HFFc6 (cell line): Measurements from ENCODE around the gene PDCD10. TPM values are rescaled to one million over a fixed set of nuclear protein-coding genes. Genes with fewer than 3 reads are reported as not detected.

Experiments used
- DNase-seq: peaks from one replicate; pipeline ENCODE4 v3.0.0-alpha.2; 2018
- H3K27ac Mint-ChIP-seq: 2 replicates; pipeline ENCODE4 v1.8.0; 2020; ENCODE audit warnings: mild to moderate bottlenecking, mixed read lengths
- H3K27me3 Mint-ChIP-seq: 2 replicates; pipeline ENCODE4 v1.8.0; 2021; ENCODE audit warnings: mild to moderate bottlenecking, moderate library complexity, mixed read lengths; ENCODE audit not compliant: insufficient read depth
- H3K36me3 Mint-ChIP-seq: 2 replicates; pipeline ENCODE4 v1.8.0; 2021; ENCODE audit warnings: low read depth, mixed read lengths
- H3K4me1 Mint-ChIP-seq: 2 replicates; pipeline ENCODE4 v1.8.0; 2020; ENCODE audit warnings: low read depth, mixed read lengths
- H3K4me3 Mint-ChIP-seq: 2 replicates; pipeline ENCODE4 v1.8.0; 2020; ENCODE audit warnings: mild to moderate bottlenecking, moderate library complexity, mixed read lengths
- H3K9me3 Mint-ChIP-seq: 2 replicates; pipeline ENCODE4 v1.8.0; 2020; ENCODE audit warnings: mild to moderate bottlenecking, mixed read lengths
- CTCF ChIP-seq: fragments of 200-600 bp; sonication (generic); IDR thresholded peaks from 2 replicates; pipeline ENCODE4 v1.5.0; 2021; ENCODE audit warnings: antibody characterized with exemption, mild to moderate bottlenecking
- total RNA-seq, 6 experiments: library from RNA; stranded (reverse); fragmentation: NEBNext Ultra II Directional; extraction: Animal tissue kit (Norgen Biotek cat#: 25700); gene quantifications; 2 replicates in 1 of 6; 3 replicates in 5 of 6; pipeline ENCODE4 v1.2.3, GENCODE V29; 2021

PDCD10 gene
- total RNA-seq, 6 experiments from 2014 or later, result 43.9 to 50.8 (median 46.2) TPM

GRCh38 chr3:167716920-167717319 is 17.8 kb downstream of the PDCD10 start:
- Mint-ChIP-seq H3K27ac (no peak overlapping the region), H3K36me3 (peaks cover 25% of the 10 kb centered on the region), H3K4me1 (no peaks in the 10 kb centered on the region)

DNA sequence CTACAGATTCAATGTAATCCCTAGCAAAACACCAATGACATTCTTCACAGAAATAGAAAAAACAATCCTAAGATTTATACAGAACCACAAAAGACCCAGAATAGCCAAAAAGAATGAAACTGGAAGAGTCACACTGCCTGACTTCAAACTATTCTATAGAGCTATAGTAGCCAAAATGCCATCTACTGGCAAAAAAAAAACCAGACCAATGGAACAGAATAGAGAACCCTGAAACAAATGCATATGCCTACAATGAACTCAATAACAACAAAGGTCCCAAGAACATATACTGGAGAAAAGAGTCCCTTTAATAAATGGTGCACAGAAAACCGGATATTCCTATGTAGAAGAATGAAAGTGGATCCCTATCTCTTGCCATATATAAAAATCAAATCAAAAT is 19.8 kb downstream of the PDCD10 start:
- no peaks in the 10 kb centered on the region for H3K27me3 Mint-ChIP-seq
- no peak overlapping the region for H3K4me3 Mint-ChIP-seq
- no peak for DNase-seq
- no peaks in the 10 kb centered on the region for H3K4me1 Mint-ChIP-seq
- no peaks in the 10 kb centered on the region for H3K9me3 Mint-ChIP-seq
- H3K27ac Mint-ChIP-seq, result no peak overlapping the region
- peaks cover 38% of the 10 kb centered on the region for H3K36me3 Mint-ChIP-seq
- TF ChIP-seq CTCF, result no peak

More at GRCh38 chr3:167716920-167717319, 17.8 kb downstream of the PDCD10 start:
- H3K4me3 Mint-ChIP-seq, result no peak overlapping the region
- no peak for TF ChIP-seq CTCF
- H3K27me3 Mint-ChIP-seq, result no peaks in the 10 kb centered on the region
- DNase-seq, result no peak
- H3K9me3 Mint-ChIP-seq, result no peaks in the 10 kb centered on the region

DNA sequence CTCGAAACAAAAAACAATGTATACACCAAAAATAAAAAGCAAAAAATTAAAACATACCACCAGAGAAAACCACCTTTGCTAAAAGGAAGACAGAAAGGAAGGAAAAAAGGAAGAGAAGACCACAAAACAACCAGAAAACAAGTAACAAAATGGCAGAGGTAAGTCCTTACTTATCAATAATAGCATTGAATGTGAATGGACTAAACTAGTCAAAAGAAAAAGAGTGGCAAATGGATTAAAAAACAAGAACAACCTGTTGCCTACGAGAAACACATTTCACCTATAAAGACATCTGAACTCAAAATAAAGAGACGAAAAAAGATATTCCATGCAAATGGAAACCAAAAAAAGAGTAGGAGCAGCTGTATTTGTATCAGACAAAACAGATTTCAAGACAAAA is 22.2 kb downstream of the PDCD10 start:
- Mint-ChIP-seq H3K4me1 (no peaks in the 10 kb centered on the region), H3K36me3 (peaks cover 25% of the 10 kb centered on the region), H3K27ac (no peak overlapping the region), H3K4me3 (no peak overlapping the region), H3K9me3 (no peaks in the 10 kb centered on the region), H3K27me3 (no peaks in the 10 kb centered on the region)
- DNase-seq, result no peak
- no peak for TF ChIP-seq CTCF

DNA sequence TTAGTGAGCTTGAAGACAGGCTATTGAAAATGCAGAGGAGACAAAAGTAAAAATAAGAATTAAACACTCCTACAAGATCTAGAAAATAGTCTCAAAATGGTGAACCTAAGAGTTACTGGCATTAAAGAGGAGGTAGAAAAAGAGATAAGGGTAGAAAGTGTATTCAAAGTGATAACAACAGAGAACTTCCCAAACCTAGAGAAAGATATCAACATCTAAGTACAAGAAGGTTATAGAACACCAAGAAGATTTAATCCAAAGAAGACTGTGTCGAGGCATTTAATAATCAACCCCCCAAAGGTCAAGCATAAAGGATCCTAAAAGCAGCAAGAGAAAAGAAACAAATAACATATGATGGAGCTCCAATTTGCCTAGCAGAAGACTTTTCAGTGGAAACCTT is 23.3 kb downstream of the PDCD10 start:
- Mint-ChIP-seq H3K4me1 (peaks cover 1% of the 10 kb centered on the region; the same call in 1 of the 2 replicates), H3K27ac (no peak overlapping the region), H3K36me3 (peaks cover 25% of the 10 kb centered on the region), H3K9me3 (no peaks in the 10 kb centered on the region), H3K4me3 (no peak overlapping the region), H3K27me3 (no peaks in the 10 kb centered on the region)
- no peak for TF ChIP-seq CTCF
- no peak for DNase-seq

DNA sequence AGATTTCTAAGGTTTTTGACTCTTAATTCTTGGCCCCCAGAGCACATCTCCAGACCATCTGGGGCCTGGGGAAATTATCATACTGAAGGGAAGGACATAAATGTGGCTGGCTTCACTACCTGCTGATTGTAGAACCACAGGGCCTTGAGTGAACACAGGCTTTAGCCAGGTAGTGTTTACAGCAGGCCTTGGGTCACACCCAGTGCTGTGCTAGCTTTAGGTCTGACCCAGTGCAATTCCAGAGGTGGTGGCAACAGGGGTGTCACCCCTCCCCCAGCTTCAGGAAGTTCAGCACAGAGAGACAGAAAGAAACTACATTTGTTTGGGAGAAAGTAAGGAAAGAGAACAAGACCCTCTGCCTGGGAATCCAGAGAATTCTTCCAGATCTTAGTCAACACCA is 24.1 kb downstream of the PDCD10 start:
- H3K36me3 Mint-ChIP-seq, result peaks cover 25% of the 10 kb centered on the region

More for the DNA sequence above, 24.1 kb downstream of the PDCD10 start:
- Mint-ChIP-seq H3K4me1 (peaks cover 10% of the 10 kb centered on the region), H3K9me3 (no peaks in the 10 kb centered on the region), H3K27ac (peak overlapping the region; percentile 21; the same call in 1 of the 2 replicates), H3K4me3 (no peak overlapping the region), H3K27me3 (no peaks in the 10 kb centered on the region)
- no peak for DNase-seq
- TF ChIP-seq CTCF, result no peak
